GM13977 (cell line): ENCODE measurements around the gene FANCD2OS.
"Not testable (repeated sequence)": the region's sequence is repeated elsewhere in the genome, so short reads cannot be mapped to it uniquely, and the experiment has no call there.

Source experiments
- DNase-seq: peaks from one replicate; pipeline ENCODE4 v3.0.0; 2012; ENCODE audit warnings: low spot score
- in situ Hi-C: fragments of 300-500 bp; cut with MboI; formaldehyde crosslinking; loops from one replicate; pipeline ENCODE4 v1.12.0; 2022; ENCODE audit warnings: low sequenced_read_pairs, low pct_unique_long_range_greater_than_20kb, mixed read lengths, inconsistent platforms; ENCODE audit not compliant: unreplicated experiment
- TF ChIP-seq, protein P1 (sequence below): IDR thresholded peaks from 2 replicates; pipeline ENCODE4 v1.5.1; 2012; ENCODE audit warnings: mild to moderate bottlenecking, control low read depth; ENCODE audit not compliant: insufficient read depth; ENCODE audit errors: extremely low read depth, missing control alignments

The FANCD2OS gene

GRCh38 chr3:10149226-10149625, 41.2 kb upstream of the FANCD2OS start:
- in situ Hi-C loops = no loop called here
- TF ChIP-seq, protein P1, sequence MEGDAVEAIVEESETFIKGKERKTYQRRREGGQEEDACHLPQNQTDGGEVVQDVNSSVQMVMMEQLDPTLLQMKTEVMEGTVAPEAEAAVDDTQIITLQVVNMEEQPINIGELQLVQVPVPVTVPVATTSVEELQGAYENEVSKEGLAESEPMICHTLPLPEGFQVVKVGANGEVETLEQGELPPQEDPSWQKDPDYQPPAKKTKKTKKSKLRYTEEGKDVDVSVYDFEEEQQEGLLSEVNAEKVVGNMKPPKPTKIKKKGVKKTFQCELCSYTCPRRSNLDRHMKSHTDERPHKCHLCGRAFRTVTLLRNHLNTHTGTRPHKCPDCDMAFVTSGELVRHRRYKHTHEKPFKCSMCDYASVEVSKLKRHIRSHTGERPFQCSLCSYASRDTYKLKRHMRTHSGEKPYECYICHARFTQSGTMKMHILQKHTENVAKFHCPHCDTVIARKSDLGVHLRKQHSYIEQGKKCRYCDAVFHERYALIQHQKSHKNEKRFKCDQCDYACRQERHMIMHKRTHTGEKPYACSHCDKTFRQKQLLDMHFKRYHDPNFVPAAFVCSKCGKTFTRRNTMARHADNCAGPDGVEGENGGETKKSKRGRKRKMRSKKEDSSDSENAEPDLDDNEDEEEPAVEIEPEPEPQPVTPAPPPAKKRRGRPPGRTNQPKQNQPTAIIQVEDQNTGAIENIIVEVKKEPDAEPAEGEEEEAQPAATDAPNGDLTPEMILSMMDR = no peak
- no peak for DNase-seq

DNA sequence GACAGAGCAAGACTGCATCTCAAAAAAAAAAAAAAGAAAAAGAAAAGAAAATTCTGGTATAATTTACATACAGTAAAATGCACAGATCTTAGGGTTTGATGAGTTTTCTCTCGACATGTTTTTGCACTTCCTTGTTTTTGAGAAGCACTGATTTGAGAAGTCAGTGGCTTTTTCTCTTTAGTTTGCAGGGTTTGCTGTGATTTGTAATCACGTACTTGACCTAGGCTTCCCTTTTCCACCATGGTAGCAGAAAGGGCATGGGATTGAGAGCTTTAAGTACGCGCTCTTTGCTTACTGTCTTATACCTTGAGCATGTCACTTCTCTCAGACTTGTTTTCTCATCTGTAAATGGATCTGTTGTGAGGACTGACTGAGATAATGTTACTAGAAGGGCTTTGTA, 37.6 kb upstream of the FANCD2OS start:
- in situ Hi-C loops = no loop called here
- TF ChIP-seq, protein P1 = no peak
- no peak for DNase-seq

DNA sequence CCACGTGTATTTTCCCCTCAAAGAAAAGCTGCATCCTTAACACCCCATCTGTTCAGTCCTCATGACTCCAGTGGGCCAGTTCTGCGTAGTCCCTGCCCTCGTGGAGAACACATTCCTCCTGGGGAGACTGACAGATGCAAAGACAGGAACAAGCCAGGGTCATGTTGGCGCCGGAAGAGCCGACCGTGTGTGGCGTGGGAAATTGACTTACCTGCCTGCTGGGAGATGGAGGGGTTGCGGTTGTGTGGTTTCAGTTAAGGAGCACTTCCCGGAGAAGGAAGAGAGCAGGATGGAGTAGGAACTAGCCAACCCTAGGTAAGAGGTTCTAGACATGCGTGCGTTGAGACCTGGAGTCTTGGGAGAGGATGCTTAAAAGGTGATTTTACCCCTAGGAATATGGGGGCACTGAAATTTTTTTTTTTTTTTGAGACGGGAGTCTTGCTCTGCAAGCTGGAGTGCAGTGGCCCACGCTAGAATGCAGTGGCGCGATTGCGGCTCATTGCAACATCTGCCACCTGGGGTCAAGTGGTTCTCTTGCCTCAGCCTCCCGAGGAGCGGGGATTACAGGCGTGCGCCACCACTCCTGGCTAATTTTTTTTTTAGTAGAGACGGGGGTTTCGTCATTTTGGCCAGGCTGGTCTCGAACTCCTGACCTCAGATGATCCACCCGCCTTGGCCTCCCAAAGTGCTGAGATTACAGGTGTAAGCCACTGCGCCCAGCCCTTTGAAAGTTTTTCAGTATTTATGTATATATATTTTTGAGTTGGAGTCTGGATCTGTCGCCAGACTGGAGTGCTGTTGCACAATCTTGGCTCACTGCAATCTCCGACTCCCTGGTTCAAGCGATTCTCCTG, 34.9 kb upstream of the FANCD2OS start:
- no peak for DNase-seq
- in situ Hi-C loops = no loop called here
- TF ChIP-seq, protein P1 = no peak

DNA sequence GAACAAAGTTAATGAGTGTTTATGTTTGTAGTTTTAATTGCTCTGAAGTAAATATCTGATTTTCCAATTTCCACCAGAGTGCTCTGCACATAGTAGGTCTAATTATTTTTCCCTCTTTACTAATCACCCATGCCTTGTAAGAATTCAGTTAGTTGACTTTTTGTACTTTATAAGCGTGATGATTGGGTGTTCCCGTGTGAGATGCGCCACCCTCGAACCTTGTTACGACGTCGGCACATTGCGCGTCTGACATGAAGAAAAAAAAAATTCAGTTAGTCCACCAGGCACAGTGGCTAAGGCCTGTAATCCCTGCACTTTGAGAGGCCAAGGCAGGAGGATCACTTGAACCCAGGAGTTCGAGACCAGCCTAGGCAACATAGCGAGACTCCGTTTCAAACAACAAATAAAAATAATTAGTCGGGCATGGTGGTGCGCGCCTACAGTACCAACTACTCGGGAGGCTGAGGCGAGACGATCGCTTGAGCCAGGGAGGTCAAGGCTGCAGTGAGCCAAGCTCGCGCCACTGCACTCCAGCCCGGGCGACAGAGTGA, 33.0 kb upstream of the FANCD2OS start:
- no peak for DNase-seq
- TF ChIP-seq, protein P1 = no peak
- in situ Hi-C loops = no loop called here

DNA sequence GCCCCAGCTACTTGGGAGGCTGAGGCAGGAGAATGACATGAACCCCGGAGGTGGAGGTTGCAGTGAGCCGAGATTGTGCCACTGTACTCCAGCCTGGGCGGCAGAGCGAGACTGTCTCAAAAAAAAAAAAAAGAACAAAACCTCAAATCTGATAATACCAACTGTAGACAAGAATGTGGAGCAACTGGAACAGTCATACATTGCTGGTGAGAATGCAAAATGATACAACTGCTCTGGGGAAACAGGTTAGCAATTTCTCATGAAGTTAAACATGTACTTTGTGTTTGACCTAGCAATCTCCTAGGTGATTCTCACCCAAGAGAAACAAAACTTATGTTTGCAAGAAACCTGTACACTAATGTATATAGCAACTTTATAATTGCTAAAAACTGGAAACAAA, 29.1 kb upstream of the FANCD2OS start:
- DNase-seq = no peak
- TF ChIP-seq, protein P1 = no peak
- in situ Hi-C loops = no loop called here

DNA sequence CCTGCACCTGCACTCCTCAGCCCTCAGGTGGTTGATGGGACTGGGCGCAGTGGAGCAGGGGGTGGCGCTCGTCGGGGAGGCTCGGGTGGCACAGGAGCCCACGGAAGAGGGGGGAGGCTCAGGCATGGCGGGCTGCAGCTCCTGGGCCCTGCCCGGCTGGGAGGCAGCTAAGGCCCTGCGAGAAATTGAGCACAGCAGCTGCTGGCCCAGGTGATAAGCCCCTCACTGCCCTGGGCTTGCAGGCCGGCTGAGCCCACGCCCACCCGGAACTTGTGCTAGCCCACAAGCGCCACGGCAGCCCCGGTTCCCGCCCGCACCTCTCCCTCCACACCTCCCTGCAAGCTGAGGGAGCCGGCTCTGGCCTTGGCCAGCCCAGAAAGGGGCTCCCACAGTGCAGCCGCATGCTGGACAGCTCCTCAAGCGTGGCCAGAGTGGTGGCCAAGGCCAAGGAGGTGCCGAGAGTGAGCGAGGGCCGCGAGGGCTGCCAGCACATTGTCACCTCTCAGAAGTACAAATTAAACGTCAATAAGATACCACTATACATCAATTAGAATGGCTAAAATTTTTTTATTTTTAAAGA, 28.5 kb upstream of the FANCD2OS start:
- DNase-seq = no peak
- TF ChIP-seq, protein P1 = no peak
- in situ Hi-C loops = no loop called here

GRCh38 chr3:10135872-10136271, 27.8 kb upstream of the FANCD2OS start:
- in situ Hi-C loops, DNase-seq: not testable (repeated sequence)
